ENCODE measurements around the gene MRPL49.

Gene MRPL49

GRCh38 chr11:65121865-65122696, at the start of gene MRPL49, which contains the start of gene FAU:
TSS of gene MRPL49 (plus strand) at chr11:65122321. CDS start at chr11:65122347, 26 bp downstream.
TSS of gene FAU (minus strand) at chr11:65122134. CDS start at chr11:65121813, 321 bp downstream.
- no peak for FAIRE-seq

GRCh38 chr11:65072631-65072966, 49.5 kb upstream of the MRPL49 start:
- FAIRE-seq, result no peak

GRCh38 chr11:65077451-65077850, 44.7 kb upstream of the MRPL49 start:
- no peak for FAIRE-seq

- no peak for FAIRE-seq
Observed at GRCh38 chr11:65078151-65078550, 44.0 kb upstream of the MRPL49 start.

- no peak for FAIRE-seq
Observed at GRCh38 chr11:65078786-65079342, 43.3 kb upstream of the MRPL49 start.

- no peak for FAIRE-seq
Observed at GRCh38 chr11:65083134-65083833, 38.8 kb upstream of the MRPL49 start.

- no peak for FAIRE-seq
Observed at GRCh38 chr11:65083834-65084597, 38.1 kb upstream of the MRPL49 start, which contains the start of the genes CDCA5 and ZFPL1. TSS of gene CDCA5 (minus strand) at chr11:65084040. CDS start at chr11:65083978, 62 bp downstream. TSS of gene ZFPL1 (plus strand) at chr11:65084222. CDS start at chr11:65084699, 477 bp downstream.

GRCh38 chr11:65084598-65085375, 37.3 kb upstream of the MRPL49 start:
- FAIRE-seq, result no peak

GRCh38 chr11:65085446-65085845, 36.7 kb upstream of the MRPL49 start:
- no peak for FAIRE-seq

GRCh38 chr11:65086809-65087208, 35.3 kb upstream of the MRPL49 start:
- FAIRE-seq, result no peak

GRCh38 chr11:65087216-65087615, 34.9 kb upstream of the MRPL49 start:
- FAIRE-seq, result no peak

- no peak for FAIRE-seq
Observed at GRCh38 chr11:65087827-65088226, 34.3 kb upstream of the MRPL49 start.

- FAIRE-seq, result no peak
Observed at GRCh38 chr11:65089621-65090020, 32.5 kb upstream of the MRPL49 start.

- no peak for FAIRE-seq
Observed at GRCh38 chr11:65090628-65091027, 31.5 kb upstream of the MRPL49 start.

GRCh38 chr11:65095427-65095826, 26.7 kb upstream of the MRPL49 start:
- FAIRE-seq, result no peak

- no peak for FAIRE-seq
Observed at GRCh38 chr11:65095974-65096806, 25.9 kb upstream of the MRPL49 start, which contains the start of gene VPS51. TSS of gene VPS51 (plus strand) at chr11:65096214. CDS start at chr11:65096251, 37 bp downstream.

- FAIRE-seq, result no peak
Observed at GRCh38 chr11:65096926-65097325, 25.2 kb upstream of the MRPL49 start.

- FAIRE-seq, result no peak
Observed at GRCh38 chr11:65100674-65101350, 21.3 kb upstream of the MRPL49 start.

- FAIRE-seq, result no peak
Observed at GRCh38 chr11:65102142-65103095, 19.7 kb upstream of the MRPL49 start.

Measured in colon (tissue), 2 donors.